Hepatocyte (in vitro differentiated cells): ENCODE data around the gene ABCB10. TPM values are rescaled to one million over a fixed set of nuclear protein-coding genes. Genes with fewer than 3 reads are reported as not detected.

Experiments
- DNase-seq: peaks from one replicate; pipeline ENCODE4 v3.0.0-alpha.2; 2016; ENCODE audit warnings: low spot score
- H2AFZ ChIP-seq: fragments of 200-600 bp; sonication (generic); 2 replicates; pipeline ENCODE4 v1.6.0; 2016; ENCODE audit warnings: antibody characterized with exemption, mild to moderate bottlenecking
- H3K27ac ChIP-seq: fragments of 200-600 bp; sonication (generic); 2 replicates; pipeline ENCODE4 v1.5.1; 2016; ENCODE audit warnings: mild to moderate bottlenecking
- H3K27me3 ChIP-seq: fragments of 200-600 bp; sonication (generic); 2 replicates; pipeline ENCODE4 v1.6.1; 2016
- H3K36me3 ChIP-seq: fragments of 200-600 bp; sonication (generic); replicated peaks from 2 replicates; pipeline ENCODE4 v1.5.1; 2016; ENCODE audit warnings: low read depth; ENCODE audit not compliant: insufficient read depth
- H3K4me1 ChIP-seq: fragments of 200-600 bp; sonication (generic); 2 replicates; pipeline ENCODE4 v1.5.1; 2016; ENCODE audit warnings: mild to moderate bottlenecking, moderate library complexity; ENCODE audit not compliant: insufficient read depth
- H3K4me2 ChIP-seq: fragments of 200-600 bp; sonication (generic); 2 replicates; pipeline ENCODE4 v1.6.0; 2016
- H3K4me3 ChIP-seq: fragments of 200-600 bp; sonication (generic); 2 replicates; pipeline ENCODE4 v1.5.1; 2016; ENCODE audit warnings: mild to moderate bottlenecking
- H3K79me2 ChIP-seq: fragments of 200-600 bp; sonication (generic); 2 replicates; pipeline ENCODE4 v1.6.0; 2017; ENCODE audit warnings: mild to moderate bottlenecking
- H3K9me2 ChIP-seq: fragments of 200-600 bp; sonication (generic); replicated peaks from 2 replicates; pipeline ENCODE4 v1.6.0; 2017; ENCODE audit warnings: mild to moderate bottlenecking; ENCODE audit not compliant: insufficient read depth
- H3K9me3 ChIP-seq: fragments of 200-600 bp; sonication (generic); 2 replicates; pipeline ENCODE4 v1.5.1; 2016; ENCODE audit warnings: low read depth, mild to moderate bottlenecking
- H4K20me1 ChIP-seq: fragments of 200-600 bp; sonication (generic); 2 replicates; pipeline ENCODE4 v1.6.0; 2016; ENCODE audit warnings: mild to moderate bottlenecking; ENCODE audit not compliant: insufficient read depth, poor library complexity, severe bottlenecking
- EZH2 ChIP-seq: fragments of 200-600 bp; sonication (generic); IDR thresholded peaks from 2 replicates; pipeline ENCODE4 v1.6.1; 2016; ENCODE audit warnings: antibody characterized with exemption, mild to moderate bottlenecking, borderline replicate concordance
- EZH2phosphoT487 ChIP-seq: fragments of 200-600 bp; sonication (generic); IDR thresholded peaks from one replicate; pipeline ENCODE4 v1.6.1; 2018; ENCODE audit warnings: antibody characterized with exemption, mild to moderate bottlenecking, low read depth, moderate library complexity; ENCODE audit not compliant: unreplicated experiment, severe bottlenecking
- WGBS: methylation state at CpG from one replicate; pipeline ENCODE4 v1.1.6; 2016; ENCODE audit warnings: low lambda C conversion rate; ENCODE audit errors: missing lambda C conversion rate; 5-methylcytosine and 5-hydroxymethylcytosine counted together
- polyA plus RNA-seq: library from polyadenylated mRNA; unstranded; fragments of >200 nt; fragmentation: Nextera tagmentation; extraction: Ambion mirVana; gene quantifications from 2 replicates; pipeline ENCODE4 v1.2.1, GENCODE V29; 2016
- total RNA-seq: library from RNA; depleted of rRNA; stranded (reverse); fragments of >200 nt; gene quantifications from 2 replicates; pipeline ENCODE4 v1.2.3, GENCODE V29; 2014
- TF ChIP-seq, protein P1 (sequence below): fragments of 200-600 bp; sonication (generic); IDR thresholded peaks from 2 replicates; pipeline ENCODE4 v1.5.1; 2016; ENCODE audit warnings: antibody characterized with exemption, mild to moderate bottlenecking; ENCODE audit not compliant: poor library complexity

The ABCB10 gene
- total and polyA plus RNA-seq, 2 experiments from 2014 or later, result 23.4 to 33.3 TPM

DNA sequence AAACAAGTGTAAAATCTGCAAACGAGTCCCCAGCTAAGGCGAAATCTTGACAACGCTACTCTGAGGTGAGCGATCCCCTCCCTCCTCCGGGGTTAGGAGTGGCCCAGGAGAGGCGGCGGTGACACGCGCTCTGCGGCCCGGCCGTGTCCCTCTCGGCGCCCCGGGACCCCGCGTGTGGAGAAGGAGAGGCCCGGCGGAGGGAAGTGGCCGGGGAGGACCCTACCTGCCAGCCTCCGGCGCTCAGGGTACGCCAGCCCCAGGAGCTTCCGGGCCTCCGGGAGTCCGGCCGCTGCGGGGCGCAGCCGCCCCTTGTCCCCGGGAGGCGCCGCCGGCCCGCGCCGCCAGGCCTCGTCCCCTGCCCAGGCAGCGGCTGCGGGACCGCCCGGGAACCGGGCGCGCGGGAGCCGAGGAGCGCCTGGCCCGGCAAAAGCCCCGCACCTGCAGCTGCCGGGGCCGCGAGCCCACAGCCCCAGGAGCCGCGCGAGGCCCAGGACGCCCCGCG lies 543 bp downstream of the ABCB10 start:
- peak overlapping the region; percentile 56 for H3K4me3 ChIP-seq
- no peaks in the 10 kb centered on the region for H3K27me3 ChIP-seq
- no peaks in the 10 kb centered on the region for H3K9me2 ChIP-seq
- WGBS, result 1% methylated on average over 22 of the region's 59 CpGs
- peak overlapping the region; percentile 92 for H3K27ac ChIP-seq
- H3K4me1 ChIP-seq, result peaks cover 29% of the 10 kb centered on the region
- H3K9me3 ChIP-seq, result no peaks in the 10 kb centered on the region
- H3K36me3 ChIP-seq, result no peaks in the 10 kb centered on the region
- TF ChIP-seq EZH2 (no peak), EZH2phosphoT487 (no peak)
- TF ChIP-seq, protein P1, sequence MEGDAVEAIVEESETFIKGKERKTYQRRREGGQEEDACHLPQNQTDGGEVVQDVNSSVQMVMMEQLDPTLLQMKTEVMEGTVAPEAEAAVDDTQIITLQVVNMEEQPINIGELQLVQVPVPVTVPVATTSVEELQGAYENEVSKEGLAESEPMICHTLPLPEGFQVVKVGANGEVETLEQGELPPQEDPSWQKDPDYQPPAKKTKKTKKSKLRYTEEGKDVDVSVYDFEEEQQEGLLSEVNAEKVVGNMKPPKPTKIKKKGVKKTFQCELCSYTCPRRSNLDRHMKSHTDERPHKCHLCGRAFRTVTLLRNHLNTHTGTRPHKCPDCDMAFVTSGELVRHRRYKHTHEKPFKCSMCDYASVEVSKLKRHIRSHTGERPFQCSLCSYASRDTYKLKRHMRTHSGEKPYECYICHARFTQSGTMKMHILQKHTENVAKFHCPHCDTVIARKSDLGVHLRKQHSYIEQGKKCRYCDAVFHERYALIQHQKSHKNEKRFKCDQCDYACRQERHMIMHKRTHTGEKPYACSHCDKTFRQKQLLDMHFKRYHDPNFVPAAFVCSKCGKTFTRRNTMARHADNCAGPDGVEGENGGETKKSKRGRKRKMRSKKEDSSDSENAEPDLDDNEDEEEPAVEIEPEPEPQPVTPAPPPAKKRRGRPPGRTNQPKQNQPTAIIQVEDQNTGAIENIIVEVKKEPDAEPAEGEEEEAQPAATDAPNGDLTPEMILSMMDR, result peak; percentile 22
- H2AFZ ChIP-seq, result peak overlapping the region; percentile 80
- H3K4me2 ChIP-seq, result peak overlapping the region; percentile 93
- H3K79me2 ChIP-seq, result peaks cover 50% of the 10 kb centered on the region
- peaks cover 7% of the 10 kb centered on the region for H4K20me1 ChIP-seq
- peak; percentile 66 for DNase-seq

DNA sequence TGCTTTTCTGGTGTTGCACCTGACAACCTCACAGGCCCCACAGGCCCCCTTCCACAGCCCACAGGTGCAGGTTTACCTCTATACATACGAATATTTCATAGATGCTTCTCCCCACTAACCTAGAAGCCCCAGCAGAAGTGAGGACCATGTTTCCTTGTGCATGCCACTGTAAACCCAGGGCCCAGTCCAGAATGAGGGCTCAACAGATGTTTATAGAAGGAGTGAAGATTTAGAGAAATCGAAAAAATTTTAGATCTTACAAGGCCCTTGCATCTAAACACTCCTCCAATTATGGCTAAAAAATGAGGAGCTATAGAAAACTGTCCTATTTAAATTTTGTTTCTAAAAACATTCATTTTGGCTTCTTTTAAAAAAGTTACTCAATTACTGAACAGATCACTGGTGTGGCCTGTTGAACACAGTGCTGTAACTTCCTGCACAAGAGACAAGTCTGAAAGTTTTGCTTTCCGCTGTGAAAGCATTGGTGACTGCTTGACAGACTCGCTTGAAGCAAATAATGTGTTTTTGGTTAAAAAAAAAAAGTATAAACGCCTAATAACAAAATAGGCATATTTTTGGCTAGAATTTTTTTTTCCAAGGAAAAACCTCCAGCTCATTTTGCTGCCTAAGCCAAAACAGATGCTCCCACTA lies 1.2 kb downstream of the ABCB10 start:
- WGBS, result 45% methylated on average over 5 of the region's 5 CpGs
- Histone ChIP-seq H3K9me3 (no peaks in the 10 kb centered on the region), H3K9me2 (no peaks in the 10 kb centered on the region), H3K36me3 (no peaks in the 10 kb centered on the region), H3K27me3 (no peaks in the 10 kb centered on the region), H3K4me2 (peak overlapping the region; percentile 93), H4K20me1 (peaks cover 12% of the 10 kb centered on the region), H3K27ac (peak overlapping the region; percentile 92), H2AFZ (peak overlapping the region; percentile 80), H3K4me1 (peaks cover 29% of the 10 kb centered on the region), H3K79me2 (peaks cover 56% of the 10 kb centered on the region), H3K4me3 (peak overlapping the region; percentile 56)
- TF ChIP-seq, protein P1, result no peak
- TF ChIP-seq EZH2 (no peak), EZH2phosphoT487 (no peak)
- peak; percentile 29 for DNase-seq

DNA sequence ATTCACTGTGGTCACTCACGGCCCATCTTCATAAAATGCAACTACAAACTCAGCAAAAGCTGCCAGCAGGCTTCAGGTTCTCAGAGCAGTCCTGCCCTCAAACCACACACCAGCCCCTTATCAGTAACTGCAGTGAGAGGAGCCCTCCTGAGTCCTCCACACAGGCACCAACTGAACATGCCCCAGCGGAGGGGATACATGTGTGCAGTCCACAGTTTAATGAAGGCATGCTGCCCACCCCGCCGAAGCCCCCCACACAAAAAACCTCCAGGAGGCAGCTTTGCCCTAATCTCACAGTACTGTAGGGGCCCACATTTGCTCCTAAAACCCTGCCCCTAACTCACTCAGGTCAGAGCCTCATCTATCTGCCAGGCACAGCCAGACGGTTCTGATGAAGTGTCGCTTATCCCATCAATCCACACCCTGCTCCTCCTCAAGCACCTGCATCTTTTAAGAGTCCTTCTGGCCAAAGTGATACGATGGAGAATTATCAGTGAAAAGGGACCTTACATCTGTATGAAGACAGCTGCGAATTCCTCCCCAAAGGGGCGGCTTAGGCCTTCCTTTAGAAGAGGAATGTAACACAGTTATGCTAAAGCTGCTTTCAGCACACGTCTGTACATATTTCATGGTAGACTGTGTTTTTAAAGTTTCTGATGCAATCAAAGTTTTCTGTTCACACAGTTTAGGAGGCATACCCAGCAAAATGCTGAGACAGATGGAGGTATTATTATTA lies 3.5 kb downstream of the ABCB10 start:
- H3K4me1 ChIP-seq, result peaks cover 29% of the 10 kb centered on the region

More for the DNA sequence above, 3.5 kb downstream of the ABCB10 start:
- no peaks in the 10 kb centered on the region for H3K27me3 ChIP-seq
- TF ChIP-seq EZH2phosphoT487, result no peak
- TF ChIP-seq EZH2, result no peak
- TF ChIP-seq, protein P1, result no peak
- no peaks in the 10 kb centered on the region for H3K9me3 ChIP-seq
- H2AFZ ChIP-seq, result no peak overlapping the region
- H3K9me2 ChIP-seq, result no peaks in the 10 kb centered on the region
- no peak for DNase-seq
- H3K4me2 ChIP-seq, result peak overlapping the region; percentile 93
- no peaks in the 10 kb centered on the region for H3K36me3 ChIP-seq
- H3K4me3 ChIP-seq, result no peak overlapping the region
- no peak overlapping the region for H3K27ac ChIP-seq
- 74% methylated on average over 10 of the region's 10 CpGs for WGBS
- H3K79me2 ChIP-seq, result peaks cover 79% of the 10 kb centered on the region
- H4K20me1 ChIP-seq, result peaks cover 18% of the 10 kb centered on the region
